Body of pancreas (tissue), 4 donors: ENCODE results near the gene RXRG. TPM values are rescaled to one million over a fixed set of nuclear protein-coding genes. Genes with fewer than 3 reads are reported as not detected.

Experiments used
- ATAC-seq: fragments of 150-250 bp; one replicate; pipeline ENCODE4 v1.9.1; 2016
- DNase-seq, 4 donors: peaks; one replicate each; pipeline ENCODE4 v3.0.0-alpha.2; 2019
- H3K27ac ChIP-seq, 4 donors: fragments of 200-600 bp; sonication (generic); 1 replicate in 3 of 4; 2 replicates in 1 of 4; pipeline versions ENCODE4 v1.5.1 to v1.6.1; 2016 to 2019; ENCODE audit warnings: mild to moderate bottlenecking in 1 of 4, mixed read lengths in 1 of 4, moderate library complexity in 1 of 4
- H3K27me3 ChIP-seq, 2 donors: fragments of 200-600 bp; sonication (generic); one replicate each; pipeline ENCODE4 v1.6.0; 2016; ENCODE audit warnings: mild to moderate bottlenecking in 1 of 2
- H3K36me3 ChIP-seq, 2 donors: fragments of 200-600 bp; sonication (generic); replicated peaks in 1 of 2; 2 replicates each; pipeline ENCODE4 v1.5.1; 2016; ENCODE audit warnings: low read depth in 2 of 2; ENCODE audit not compliant: insufficient read depth in 1 of 2
- H3K4me1 ChIP-seq: fragments of 200-600 bp; sonication (generic); one replicate; pipeline ENCODE4 v1.6.0; 2016
- H3K4me3 ChIP-seq, 2 donors: fragments of 200-600 bp; sonication (generic); 1 replicate in 1 of 2; 2 replicates in 1 of 2; pipeline ENCODE4 v1.5.1; 2016 to 2019
- H3K9me3 ChIP-seq, 3 donors: fragments of 200-600 bp; sonication (generic); 1 replicate in 2 of 3; 2 replicates in 1 of 3; pipeline ENCODE4 v1.5.1; 2016
- CTCF ChIP-seq, 7 experiments: fragments of 450-650 bp in 4 of 7; fragments of 200-600 bp in 3 of 7; sonication (generic) in 3 of 7; IDR thresholded peaks; one replicate each; pipeline ENCODE4 v1.5.1; 2016 to 2019; ENCODE audit warnings: antibody characterized with exemption in 7 of 7
- POLR2A ChIP-seq, 3 donors: fragments of 450-650 bp; IDR thresholded peaks; one replicate each; pipeline ENCODE4 v1.6.1; 2016; ENCODE audit warnings: antibody characterized with exemption in 3 of 3, mild to moderate bottlenecking in 2 of 3
- WGBS, 2 donors: methylation state at CpG; one replicate each; pipeline ENCODE4 v1.1.5; 2017; 5-methylcytosine and 5-hydroxymethylcytosine counted together
- intact Hi-C: fragments of 100-400 bp; cut with DNase I; formaldehyde crosslinking; loops from one replicate; pipeline ENCODE4 v1.15.1; 2023
- total RNA-seq, 2 donors: library from RNA; depleted of rRNA; stranded (reverse); fragments of >200 nt; gene quantifications; one replicate each; pipeline ENCODE4 v1.1.0, GENCODE V29; 2016

The RXRG gene
- total RNA-seq: 1 to 10 TPM in 1 of 2 donors, not detected in 1; 2.6 TPM

- H3K27me3 ChIP-seq: peaks cover 0 to 27% of the 10 kb centered on the region in 2 donors
- intact Hi-C loops: no loop called here
- TF ChIP-seq CTCF (IDR thresholded peaks at IDR 0.05) (no peak), POLR2A (IDR thresholded peaks at IDR 0.05) (peak in 1 of 3 donors; percentile 7)
- DNase-seq (peak; percentile 27 to 60 (median 37)), ATAC-seq (peak; percentile 67)
- no peaks in the 10 kb centered on the region for H3K36me3 ChIP-seq
- H3K4me3 ChIP-seq: no peak within 1 kb of the TSS
- 1 to 2% methylated on average over 15 to 33 of the region's 33 CpGs for WGBS, 2 donors
- H3K27ac ChIP-seq: no peak within 1 kb of the TSS
- H3K9me3 ChIP-seq: no peaks in the 10 kb centered on the region
- H3K4me1 ChIP-seq: peaks cover 15% of the 10 kb centered on the region
These were observed at the start of gene RXRG for GRCh38 chr1:165444897-165445370. TSS of gene RXRG (minus strand) at chr1:165445126. CDS start at chr1:165444893, 233 bp downstream.

- intact Hi-C loops: no loop called here
- 67 to 70% methylated on average over 6 of the region's 6 CpGs for WGBS, 2 donors
- H3K4me3 ChIP-seq: no peak overlapping the region
- H3K9me3 ChIP-seq: no peaks in the 10 kb centered on the region
- no peak for DNase-seq
- no peak for ATAC-seq
- no peak for TF ChIP-seq POLR2A (IDR thresholded peaks at IDR 0.05)
- no peak for TF ChIP-seq CTCF (IDR thresholded peaks at IDR 0.05)
- H3K36me3 ChIP-seq: no peaks in the 10 kb centered on the region
- no peaks in the 10 kb centered on the region for H3K27me3 ChIP-seq
- H3K4me1 ChIP-seq: no peaks in the 10 kb centered on the region
- no peak overlapping the region for H3K27ac ChIP-seq
These were observed 48.0 kb upstream of the RXRG start for GRCh38 chr1:165492845-165493373.

GRCh38 chr1:165490175-165490574 is 45.2 kb upstream of the RXRG start:
- H3K27me3 ChIP-seq: no peaks in the 10 kb centered on the region
- no peak for DNase-seq

GRCh38 chr1:165487921-165488320 is 43.0 kb upstream of the RXRG start:
- H3K36me3 ChIP-seq: no peaks in the 10 kb centered on the region
- TF ChIP-seq POLR2A (IDR thresholded peaks at IDR 0.05) (no peak), CTCF (IDR thresholded peaks at IDR 0.05) (no peak)
- H3K4me1 ChIP-seq: no peaks in the 10 kb centered on the region
- ATAC-seq (no peak), DNase-seq (no peak)
- no peak overlapping the region for H3K27ac ChIP-seq
- H3K27me3 ChIP-seq: no peaks in the 10 kb centered on the region
- no peak overlapping the region for H3K4me3 ChIP-seq
- H3K9me3 ChIP-seq: no peaks in the 10 kb centered on the region
- intact Hi-C loops: no loop called here
- WGBS, 2 donors: 17 to 24% methylated on average over 1 of the region's 1 CpG

More at GRCh38 chr1:165490175-165490574, 45.2 kb upstream of the RXRG start:
- ATAC-seq: no peak
- TF ChIP-seq CTCF (IDR thresholded peaks at IDR 0.05): no peak
- no peak for TF ChIP-seq POLR2A (IDR thresholded peaks at IDR 0.05)
- Histone ChIP-seq H3K9me3 (no peaks in the 10 kb centered on the region), H3K36me3 (no peaks in the 10 kb centered on the region), H3K27ac (no peak overlapping the region), H3K4me3 (no peak overlapping the region), H3K4me1 (no peaks in the 10 kb centered on the region)
- WGBS, 2 donors: 69 to 73% methylated on average over 5 of the region's 5 CpGs
- intact Hi-C loops: no loop called here

- ATAC-seq (no peak), DNase-seq (no peak)
- intact Hi-C loops: no loop called here
- Histone ChIP-seq H3K9me3 (no peaks in the 10 kb centered on the region), H3K4me1 (no peaks in the 10 kb centered on the region), H3K4me3 (no peak overlapping the region), H3K36me3 (no peaks in the 10 kb centered on the region), H3K27ac (no peak overlapping the region), H3K27me3 (no peaks in the 10 kb centered on the region)
- WGBS, 2 donors: 70 to 77% methylated on average over 3 of the region's 3 CpGs
- TF ChIP-seq CTCF (IDR thresholded peaks at IDR 0.05) (no peak), POLR2A (IDR thresholded peaks at IDR 0.05) (no peak)
These were observed 41.7 kb upstream of the RXRG start for GRCh38 chr1:165486663-165487062.
